ENCODE measurements around the gene RAB14. TPM values are rescaled to one million over a fixed set of nuclear protein-coding genes. Genes with fewer than 3 reads are reported as not detected.

Gene RAB14
- total RNA-seq, 1 donor from 2014 or later = 35.9 TPM

DNA sequence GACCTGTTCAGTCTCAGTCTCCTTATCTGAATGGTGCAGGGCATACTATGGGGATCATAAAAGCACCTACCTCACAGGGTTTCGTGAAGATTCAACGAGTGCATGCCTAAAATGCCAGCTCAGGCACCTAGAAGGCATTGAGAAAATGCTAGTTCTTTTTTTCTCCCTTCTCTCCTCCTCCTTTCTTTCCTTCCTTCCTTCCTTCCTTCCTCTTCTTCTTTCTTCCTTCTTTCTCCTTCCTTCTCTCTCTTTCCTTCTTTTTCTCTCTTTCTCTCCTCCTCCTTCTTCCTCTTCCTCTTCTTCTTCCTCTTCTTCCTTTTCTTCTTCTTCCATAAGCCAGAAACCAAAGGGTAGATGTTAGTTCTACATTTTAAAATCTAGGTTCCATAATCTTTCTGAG, 12.3 kb upstream of the RAB14 start:
- H3K27me3 Mint-ChIP-seq (ENCODE audit: insufficient read depth, low read depth) = no peaks in the 10 kb centered on the region
- Histone ChIP-seq H2AFZ (replicated peaks) (no peak overlapping the region), H3K27ac (no peak overlapping the region), H4K20me1 (ENCODE audit: low read depth) (no peaks in the 10 kb centered on the region), H3K9ac (no peak overlapping the region), H3K79me2 (ENCODE audit: low read depth) (no peaks in the 10 kb centered on the region), H3K4me2 (no peak overlapping the region), H3F3A (ENCODE audit: low read depth) (no peaks in the 10 kb centered on the region), H3K9me3 (ENCODE audit: low read depth) (no peaks in the 10 kb centered on the region), H3K4me3 (no peak overlapping the region), H3K36me3 (no peaks in the 10 kb centered on the region), H3K27me3 (peaks cover 22% of the 10 kb centered on the region), H3K4me1 (peaks cover 7% of the 10 kb centered on the region)
- TF ChIP-seq EZH2 (IDR thresholded peaks at IDR 0.05) = no peak
- TF ChIP-seq EZH2phosphoT487 (IDR thresholded peaks at IDR 0.05) = no peak
- TF ChIP-seq, protein P1, sequence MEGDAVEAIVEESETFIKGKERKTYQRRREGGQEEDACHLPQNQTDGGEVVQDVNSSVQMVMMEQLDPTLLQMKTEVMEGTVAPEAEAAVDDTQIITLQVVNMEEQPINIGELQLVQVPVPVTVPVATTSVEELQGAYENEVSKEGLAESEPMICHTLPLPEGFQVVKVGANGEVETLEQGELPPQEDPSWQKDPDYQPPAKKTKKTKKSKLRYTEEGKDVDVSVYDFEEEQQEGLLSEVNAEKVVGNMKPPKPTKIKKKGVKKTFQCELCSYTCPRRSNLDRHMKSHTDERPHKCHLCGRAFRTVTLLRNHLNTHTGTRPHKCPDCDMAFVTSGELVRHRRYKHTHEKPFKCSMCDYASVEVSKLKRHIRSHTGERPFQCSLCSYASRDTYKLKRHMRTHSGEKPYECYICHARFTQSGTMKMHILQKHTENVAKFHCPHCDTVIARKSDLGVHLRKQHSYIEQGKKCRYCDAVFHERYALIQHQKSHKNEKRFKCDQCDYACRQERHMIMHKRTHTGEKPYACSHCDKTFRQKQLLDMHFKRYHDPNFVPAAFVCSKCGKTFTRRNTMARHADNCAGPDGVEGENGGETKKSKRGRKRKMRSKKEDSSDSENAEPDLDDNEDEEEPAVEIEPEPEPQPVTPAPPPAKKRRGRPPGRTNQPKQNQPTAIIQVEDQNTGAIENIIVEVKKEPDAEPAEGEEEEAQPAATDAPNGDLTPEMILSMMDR (IDR thresholded peaks at IDR 0.05) = no peak
- no peaks in the 10 kb centered on the region for H3K36me3 Mint-ChIP-seq
- H3K4me3 Mint-ChIP-seq = no peak overlapping the region
- no peak for DNase-seq (ENCODE audit: low spot score)
- no peaks in the 10 kb centered on the region for H3K9me3 Mint-ChIP-seq
- H3K4me1 Mint-ChIP-seq = no peaks in the 10 kb centered on the region
- no peak overlapping the region for H3K27ac Mint-ChIP-seq

DNA sequence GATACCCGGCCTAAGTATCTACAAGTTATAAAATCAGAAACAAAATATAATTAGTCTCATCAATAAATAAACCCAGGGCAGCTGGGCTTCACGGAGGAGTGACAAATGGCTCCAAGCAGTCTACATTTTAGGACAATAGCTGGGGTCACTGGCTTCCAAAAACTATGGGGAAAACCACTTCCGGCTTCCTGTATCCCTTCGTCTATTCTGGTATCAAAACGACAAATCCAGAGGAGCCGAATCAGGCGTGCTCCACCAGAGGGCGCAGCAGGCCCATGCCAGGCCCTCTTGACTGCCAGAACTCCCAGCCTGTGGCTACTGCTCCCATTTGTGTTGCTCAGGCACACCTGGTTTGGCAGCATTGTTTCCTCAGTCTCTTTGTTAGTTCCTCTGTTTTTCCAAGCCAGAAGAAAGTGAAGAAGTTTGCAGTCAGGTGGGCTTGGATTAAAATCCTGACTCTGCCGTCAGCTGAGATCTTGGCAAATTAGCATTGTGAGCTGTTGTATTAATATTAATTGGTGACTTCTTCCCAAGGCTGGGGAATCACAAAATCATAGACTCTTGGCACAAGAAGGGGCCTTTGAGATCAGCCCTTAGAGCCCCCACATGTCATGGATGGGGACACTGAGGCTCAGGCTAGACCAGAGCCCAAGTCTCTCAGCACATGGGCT, 11.6 kb upstream of the RAB14 start:
- no peaks in the 10 kb centered on the region for H3K27me3 Mint-ChIP-seq (ENCODE audit: insufficient read depth, low read depth)
- H3K4me3 ChIP-seq = no peak overlapping the region
- no peaks in the 10 kb centered on the region for H3K79me2 ChIP-seq (ENCODE audit: low read depth)
- H3K9me3 ChIP-seq (ENCODE audit: low read depth) = no peaks in the 10 kb centered on the region
- no peaks in the 10 kb centered on the region for H3K36me3 ChIP-seq
- peaks cover 14% of the 10 kb centered on the region for H3K27me3 ChIP-seq
- H2AFZ ChIP-seq (replicated peaks) = peak overlapping the region; percentile 10
- no peak overlapping the region for H3K27ac ChIP-seq
- no peaks in the 10 kb centered on the region for H3K36me3 Mint-ChIP-seq
- H3K4me3 Mint-ChIP-seq = no peak overlapping the region
- TF ChIP-seq, protein P1 (IDR thresholded peaks at IDR 0.05) = peak; percentile 99
- TF ChIP-seq EZH2 (IDR thresholded peaks at IDR 0.05) (no peak), EZH2phosphoT487 (IDR thresholded peaks at IDR 0.05) (no peak)
- H3K9ac ChIP-seq = no peak overlapping the region
- no peaks in the 10 kb centered on the region for H4K20me1 ChIP-seq (ENCODE audit: low read depth)
- H3K4me2 ChIP-seq = no peak overlapping the region
- no peaks in the 10 kb centered on the region for H3F3A ChIP-seq (ENCODE audit: low read depth)
- no peak overlapping the region for H3K27ac Mint-ChIP-seq
- peaks cover 7% of the 10 kb centered on the region for H3K4me1 ChIP-seq
- no peaks in the 10 kb centered on the region for H3K4me1 Mint-ChIP-seq
- DNase-seq (ENCODE audit: low spot score) = peak; percentile 91
- no peaks in the 10 kb centered on the region for H3K9me3 Mint-ChIP-seq

DNA sequence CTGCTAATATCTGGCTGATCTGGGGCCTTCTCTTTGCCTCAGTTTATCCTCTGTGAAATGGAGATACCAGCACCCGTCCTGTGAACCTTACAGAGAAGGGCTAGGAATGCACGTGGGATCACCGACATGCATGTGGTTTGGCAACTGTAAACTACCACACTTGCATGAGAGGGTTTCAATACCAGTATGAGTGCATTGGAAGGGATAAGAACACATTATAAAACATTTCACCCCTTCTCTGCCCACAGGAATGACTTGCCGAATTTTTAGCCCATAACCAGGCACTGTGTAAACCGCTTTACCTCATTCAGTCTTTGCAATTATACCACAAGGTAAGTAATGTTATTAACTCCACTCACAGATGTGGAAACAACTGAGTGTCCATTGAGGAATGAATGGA, 8.9 kb upstream of the RAB14 start:
- Histone ChIP-seq H3F3A (ENCODE audit: low read depth) (no peaks in the 10 kb centered on the region), H3K27ac (no peak overlapping the region), H3K36me3 (no peaks in the 10 kb centered on the region), H3K9me3 (ENCODE audit: low read depth) (no peaks in the 10 kb centered on the region), H4K20me1 (ENCODE audit: low read depth) (no peaks in the 10 kb centered on the region), H3K4me3 (no peak overlapping the region), H3K9ac (no peak overlapping the region), H3K4me1 (no peaks in the 10 kb centered on the region), H3K27me3 (peaks cover 9% of the 10 kb centered on the region), H3K4me2 (no peak overlapping the region), H3K79me2 (ENCODE audit: low read depth) (no peaks in the 10 kb centered on the region), H2AFZ (replicated peaks) (no peak overlapping the region)
- TF ChIP-seq EZH2phosphoT487 (IDR thresholded peaks at IDR 0.05) (no peak), EZH2 (IDR thresholded peaks at IDR 0.05) (no peak)
- TF ChIP-seq, protein P1 (IDR thresholded peaks at IDR 0.05) = no peak
- no peaks in the 10 kb centered on the region for H3K36me3 Mint-ChIP-seq
- DNase-seq (ENCODE audit: low spot score) = no peak
- H3K4me3 Mint-ChIP-seq = no peak overlapping the region
- H3K9me3 Mint-ChIP-seq = peaks cover 3% of the 10 kb centered on the region
- H3K27me3 Mint-ChIP-seq (ENCODE audit: insufficient read depth, low read depth) = no peaks in the 10 kb centered on the region
- H3K27ac Mint-ChIP-seq = no peak overlapping the region
- peaks cover 8% of the 10 kb centered on the region for H3K4me1 Mint-ChIP-seq

Measured in neural progenitor cell (in vitro differentiated cells).